Measurements from ENCODE around the gene GUCD1.
A peak's percentile ranks its signal among the peaks of the same experiment; 100 is the strongest.
"Not testable (repeated sequence)": the region's sequence is repeated elsewhere in the genome, so short reads cannot be mapped to it uniquely, and the experiment has no call there.

GUCD1 gene

DNA sequence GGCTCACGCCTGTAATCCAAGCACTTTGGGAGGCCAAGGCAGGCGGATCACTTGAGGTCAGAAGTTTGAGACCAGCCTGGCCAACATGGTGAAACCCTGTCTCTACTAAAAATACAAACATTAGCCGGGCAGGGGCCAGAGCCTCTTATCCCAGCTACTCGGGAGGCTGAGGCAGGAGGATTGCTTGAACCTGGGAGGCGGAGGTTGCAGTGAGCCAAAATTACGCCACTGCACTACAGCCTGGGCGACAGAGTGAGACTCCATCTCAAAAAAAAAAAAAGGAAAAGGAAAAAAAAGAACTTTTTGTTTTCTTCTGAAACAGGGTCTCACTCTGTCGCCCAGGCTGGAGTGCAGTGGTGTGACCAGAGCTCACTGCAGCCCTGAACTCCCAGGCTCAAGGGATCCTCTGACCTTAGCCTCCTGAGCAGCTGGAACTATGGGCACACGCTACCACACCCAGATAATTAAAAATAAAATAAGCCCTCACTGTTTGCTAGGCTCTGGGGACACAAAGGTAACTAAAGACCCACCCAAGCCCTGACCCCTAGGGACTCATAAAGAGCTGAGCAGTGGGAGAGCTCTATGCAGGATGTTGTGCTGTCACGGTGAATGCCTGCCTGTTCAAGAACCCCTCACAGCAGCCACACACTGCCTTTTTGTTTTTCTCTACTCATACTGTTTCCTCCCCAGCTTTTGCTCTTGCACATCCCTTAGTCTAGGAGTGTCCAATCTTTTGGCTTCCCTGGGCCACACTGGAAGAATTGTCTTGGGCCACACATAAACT lies 2.2 kb downstream of the GUCD1 start:
- peaks cover 6 to 58% of the 10 kb centered on the region in 2 experiments for H3K36me3 ChIP-seq (ENCODE audit: control insufficient read depth in 2 of 2, insufficient read depth in 1 of 2, low read length in 2 of 2)
- H3K27ac ChIP-seq (ENCODE audit: extremely low read depth, low read depth, low read length); CTCF ChIA-PET; H3K9me3 ChIP-seq (ENCODE audit: control insufficient read depth, insufficient read depth, low read depth, low read length); H3K4me3 ChIP-seq (ENCODE audit: low read depth, low read length); H3K4me1 ChIP-seq (ENCODE audit: control insufficient read depth, insufficient read depth, low read length): not testable (repeated sequence)
- 0 out of 2 replicates have a peak, but pooled peaks have one; percentile 24 for TF ChIP-seq GLIS1 (tag by site-specific recombination; IDR thresholded peaks at IDR 0.05)
- TF ChIP-seq KLF1 (tag by site-specific recombination; IDR thresholded peaks at IDR 0.05) = peak; percentile 54; the same call in 1 of the 2 replicates
- TF ChIP-seq KLF17 (tag by site-specific recombination; IDR thresholded peaks at IDR 0.05) = 0 out of 2 replicates have a peak, but pooled peaks have one; percentile 17
- POLR2A ChIA-PET = interaction anchor here (1.3 to 4.0 kb wide), 3 partner anchors 9 to 41 kb away, joined by 3 to 33 read pairs (median 4); no protein-coding TSS in a partner anchor

DNA sequence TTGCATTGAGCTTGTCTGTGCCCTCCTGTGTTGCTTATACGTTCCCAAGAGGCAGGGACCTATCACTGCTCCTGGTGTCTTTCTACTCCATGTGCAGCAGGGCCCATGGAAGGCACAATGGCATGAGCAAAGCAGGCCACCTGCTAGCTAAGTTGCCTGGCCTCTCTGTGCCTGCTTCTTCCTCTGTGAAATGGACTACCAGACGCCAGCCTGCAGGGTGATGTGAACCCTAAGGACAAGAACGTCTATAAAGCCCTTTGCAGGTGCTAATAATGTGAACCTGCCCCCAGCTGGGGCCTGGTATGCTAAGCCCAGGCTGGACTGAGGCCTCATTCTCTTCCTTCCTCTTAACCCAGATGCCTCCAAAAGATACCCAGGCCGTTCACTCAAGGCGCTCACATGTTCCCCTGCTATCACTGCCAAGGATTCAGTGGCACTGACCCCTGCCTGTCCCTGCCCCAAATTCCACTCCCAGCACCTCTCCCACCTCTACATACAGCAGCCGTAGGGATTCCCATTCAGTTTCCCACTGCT lies 4.0 kb downstream of the GUCD1 start:
- H3K36me3 ChIP-seq (ENCODE audit: control insufficient read depth in 2 of 2, insufficient read depth in 1 of 2, low read length in 2 of 2) = peaks cover 0 to 62% of the 10 kb centered on the region in 2 experiments
- H3K9me3 ChIP-seq (ENCODE audit: control insufficient read depth, insufficient read depth, low read depth, low read length) = no peaks in the 10 kb centered on the region
- H3K4me3 ChIP-seq (ENCODE audit: low read depth, low read length) = no peak overlapping the region
- H3K4me1 ChIP-seq (ENCODE audit: control insufficient read depth, insufficient read depth, low read length) = peaks cover 5% of the 10 kb centered on the region; the same call in 1 of the 2 replicates
- CTCF ChIA-PET = interaction anchor here (0.9 kb wide), 1 partner anchor 24 kb away, joined by 4 read pairs; no protein-coding TSS in a partner anchor
- TF ChIP-seq ZNF2 (tag by site-specific recombination; IDR thresholded peaks at IDR 0.05) (no peak), SALL2 (tag by site-specific recombination; IDR thresholded peaks at IDR 0.05; ENCODE audit: borderline replicate concordance) (no peak), ZNF423 (tag by site-specific recombination; IDR thresholded peaks at IDR 0.05) (no peak), ZNF416 (tag by site-specific recombination; IDR thresholded peaks at IDR 0.05) (no peak), MEIS1 (CRISPR knock-in tag; IDR thresholded peaks at IDR 0.05; ENCODE audit: borderline replicate concordance) (no peak), ZNF280D (tag by site-specific recombination; IDR thresholded peaks at IDR 0.05) (no peak), ATF2 (tag by site-specific recombination; IDR thresholded peaks at IDR 0.05; ENCODE audit: low read depth) (no peak), ZNF629 (tag by site-specific recombination; IDR thresholded peaks at IDR 0.05) (no peak), ZNF558 (tag by site-specific recombination; IDR thresholded peaks at IDR 0.05) (no peak), OSR2 (tag by site-specific recombination; IDR thresholded peaks at IDR 0.05) (no peak), ZSCAN18 (tag by site-specific recombination; IDR thresholded peaks at IDR 0.05) (no peak)
- TF ChIP-seq, protein P1, sequence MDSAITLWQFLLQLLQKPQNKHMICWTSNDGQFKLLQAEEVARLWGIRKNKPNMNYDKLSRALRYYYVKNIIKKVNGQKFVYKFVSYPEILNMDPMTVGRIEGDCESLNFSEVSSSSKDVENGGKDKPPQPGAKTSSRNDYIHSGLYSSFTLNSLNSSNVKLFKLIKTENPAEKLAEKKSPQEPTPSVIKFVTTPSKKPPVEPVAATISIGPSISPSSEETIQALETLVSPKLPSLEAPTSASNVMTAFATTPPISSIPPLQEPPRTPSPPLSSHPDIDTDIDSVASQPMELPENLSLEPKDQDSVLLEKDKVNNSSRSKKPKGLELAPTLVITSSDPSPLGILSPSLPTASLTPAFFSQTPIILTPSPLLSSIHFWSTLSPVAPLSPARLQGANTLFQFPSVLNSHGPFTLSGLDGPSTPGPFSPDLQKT (IDR thresholded peaks at IDR 0.05; ENCODE audit: borderline replicate concordance, low read depth, low read length) = no peak
- TF ChIP-seq, protein P2, sequence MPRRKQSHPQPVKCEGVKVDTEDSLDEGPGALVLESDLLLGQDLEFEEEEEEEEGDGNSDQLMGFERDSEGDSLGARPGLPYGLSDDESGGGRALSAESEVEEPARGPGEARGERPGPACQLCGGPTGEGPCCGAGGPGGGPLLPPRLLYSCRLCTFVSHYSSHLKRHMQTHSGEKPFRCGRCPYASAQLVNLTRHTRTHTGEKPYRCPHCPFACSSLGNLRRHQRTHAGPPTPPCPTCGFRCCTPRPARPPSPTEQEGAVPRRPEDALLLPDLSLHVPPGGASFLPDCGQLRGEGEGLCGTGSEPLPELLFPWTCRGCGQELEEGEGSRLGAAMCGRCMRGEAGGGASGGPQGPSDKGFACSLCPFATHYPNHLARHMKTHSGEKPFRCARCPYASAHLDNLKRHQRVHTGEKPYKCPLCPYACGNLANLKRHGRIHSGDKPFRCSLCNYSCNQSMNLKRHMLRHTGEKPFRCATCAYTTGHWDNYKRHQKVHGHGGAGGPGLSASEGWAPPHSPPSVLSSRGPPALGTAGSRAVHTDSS (tag by site-specific recombination; IDR thresholded peaks at IDR 0.05) = no peak
- TF ChIP-seq, protein P3, sequence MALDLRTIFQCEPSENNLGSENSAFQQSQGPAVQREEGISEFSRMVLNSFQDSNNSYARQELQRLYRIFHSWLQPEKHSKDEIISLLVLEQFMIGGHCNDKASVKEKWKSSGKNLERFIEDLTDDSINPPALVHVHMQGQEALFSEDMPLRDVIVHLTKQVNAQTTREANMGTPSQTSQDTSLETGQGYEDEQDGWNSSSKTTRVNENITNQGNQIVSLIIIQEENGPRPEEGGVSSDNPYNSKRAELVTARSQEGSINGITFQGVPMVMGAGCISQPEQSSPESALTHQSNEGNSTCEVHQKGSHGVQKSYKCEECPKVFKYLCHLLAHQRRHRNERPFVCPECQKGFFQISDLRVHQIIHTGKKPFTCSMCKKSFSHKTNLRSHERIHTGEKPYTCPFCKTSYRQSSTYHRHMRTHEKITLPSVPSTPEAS (tag by site-specific recombination; IDR thresholded peaks at IDR 0.05) = no peak
- POLR2A ChIA-PET = no interaction called here
- H3K27ac ChIP-seq (ENCODE audit: extremely low read depth, low read depth, low read length) = no peak overlapping the region
